ENCODE data around the gene TDRD3. TPM values are rescaled to one million over a fixed set of nuclear protein-coding genes. Genes with fewer than 3 reads are reported as not detected.

TDRD3 gene
- total RNA-seq, 6 donors from 2014 or later, result 16.0 to 56.4 (median 25.8) TPM

DNA sequence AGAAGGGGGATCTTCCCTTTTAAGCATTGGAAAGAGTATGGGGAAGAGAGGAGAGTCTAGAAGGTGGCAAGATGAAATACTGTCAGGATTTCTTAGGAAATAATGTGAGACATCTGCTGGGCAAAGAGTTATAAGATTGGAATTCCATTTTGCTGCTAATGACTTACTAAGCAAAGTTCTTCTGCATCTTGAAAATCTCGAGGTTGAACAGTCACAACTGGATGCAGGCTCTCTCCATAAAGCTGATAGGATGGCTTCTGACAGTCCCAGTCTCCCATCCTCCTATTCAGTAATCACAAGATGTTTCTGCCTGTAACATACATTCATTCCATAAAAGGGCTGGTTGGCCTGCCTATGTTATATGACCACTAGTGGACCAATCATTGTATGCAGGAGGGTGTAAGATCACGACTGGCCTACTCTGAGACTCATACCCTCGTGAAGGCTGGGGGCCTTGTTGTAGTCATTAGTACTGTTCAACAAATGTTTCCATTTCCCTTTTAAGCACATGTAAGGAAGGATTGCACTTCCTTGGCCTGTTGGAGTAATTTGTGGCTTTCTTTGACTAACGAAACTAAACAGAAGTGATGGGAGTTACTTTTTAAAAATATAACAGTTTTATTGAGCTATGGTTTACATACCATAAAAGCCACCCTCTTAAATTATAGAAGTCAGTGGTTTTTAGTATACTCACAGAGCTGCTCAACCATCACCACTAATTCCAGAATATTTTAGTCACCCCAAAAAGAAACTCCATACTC, 45.0 kb upstream of the TDRD3 start:
- DNase-seq, result no peak
- Histone ChIP-seq H3K4me3 (no peak overlapping the region), H3K9me3 (no peaks in the 10 kb centered on the region), H3K27ac (no peak overlapping the region), H3K27me3 (no peaks in the 10 kb centered on the region), H3K36me3 (no peaks in the 10 kb centered on the region), H3K4me1 (no peaks in the 10 kb centered on the region)
- WGBS, 2 donors, result 66 to 70% methylated on average over 4 of the region's 4 CpGs
- TF ChIP-seq POLR2AphosphoS5 (IDR thresholded peaks at IDR 0.05) (no peak), CTCF (IDR thresholded peaks at IDR 0.05) (no peak), EP300 (IDR thresholded peaks at IDR 0.05) (no peak), POLR2A (IDR thresholded peaks at IDR 0.05) (no peak)
- ATAC-seq (ENCODE audit: low FRiP score in 2 of 2), result no peak

- no peak for TF ChIP-seq EP300 (IDR thresholded peaks at IDR 0.05)
- TF ChIP-seq CTCF (IDR thresholded peaks at IDR 0.05), result no peak
- no peak for TF ChIP-seq POLR2A (IDR thresholded peaks at IDR 0.05)
- TF ChIP-seq POLR2AphosphoS5 (IDR thresholded peaks at IDR 0.05), result no peak
- H3K36me3 ChIP-seq, result no peaks in the 10 kb centered on the region
- H3K27me3 ChIP-seq, result no peaks in the 10 kb centered on the region
- no peaks in the 10 kb centered on the region for H3K4me1 ChIP-seq
- no peak for DNase-seq
- H3K9me3 ChIP-seq, result no peaks in the 10 kb centered on the region
- H3K4me3 ChIP-seq, result no peak overlapping the region
- ATAC-seq (ENCODE audit: low FRiP score in 2 of 2), result no peak
- H3K27ac ChIP-seq, result no peak overlapping the region
These were observed 44.4 kb upstream of the TDRD3 start for GRCh38 chr13:60352644-60353043.

- H3K4me3 ChIP-seq, result no peak overlapping the region
- no peaks in the 10 kb centered on the region for H3K27me3 ChIP-seq
- ATAC-seq (ENCODE audit: low FRiP score in 2 of 2) (no peak), DNase-seq (no peak)
- no peaks in the 10 kb centered on the region for H3K9me3 ChIP-seq
- no peaks in the 10 kb centered on the region for H3K4me1 ChIP-seq
- H3K27ac ChIP-seq, result no peak overlapping the region
- H3K36me3 ChIP-seq, result no peaks in the 10 kb centered on the region
- TF ChIP-seq POLR2AphosphoS5 (IDR thresholded peaks at IDR 0.05) (no peak), EP300 (IDR thresholded peaks at IDR 0.05) (no peak), POLR2A (IDR thresholded peaks at IDR 0.05) (no peak), CTCF (IDR thresholded peaks at IDR 0.05) (no peak)
These were observed 42.0 kb upstream of the TDRD3 start for GRCh38 chr13:60355056-60355455.

DNA sequence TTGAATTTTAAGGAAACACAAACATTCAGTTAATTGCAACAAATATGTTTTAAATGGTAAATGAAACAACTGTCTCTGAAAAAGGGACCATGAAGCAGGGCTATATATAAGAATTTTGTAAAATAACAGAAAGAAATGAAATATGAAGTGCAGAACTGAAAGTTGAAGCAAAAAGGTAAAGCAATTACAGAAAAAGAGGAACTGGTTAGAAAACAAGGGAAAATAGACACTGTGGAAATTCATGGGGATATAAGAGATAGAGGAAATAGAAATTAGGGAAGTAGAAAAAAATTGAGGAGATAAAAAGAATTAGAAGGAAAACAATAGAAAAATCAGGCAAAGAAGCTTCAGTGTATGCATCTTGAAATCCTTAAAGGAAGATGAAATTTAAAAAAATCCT, 40.0 kb upstream of the TDRD3 start:
- Histone ChIP-seq H3K9me3 (no peaks in the 10 kb centered on the region), H3K4me3 (no peak overlapping the region), H3K36me3 (no peaks in the 10 kb centered on the region), H3K27me3 (no peaks in the 10 kb centered on the region), H3K4me1 (no peaks in the 10 kb centered on the region), H3K27ac (no peak overlapping the region)
- no peak for DNase-seq
- ATAC-seq (ENCODE audit: low FRiP score in 2 of 2), result no peak
- TF ChIP-seq EP300 (IDR thresholded peaks at IDR 0.05), result no peak
- no peak for TF ChIP-seq POLR2A (IDR thresholded peaks at IDR 0.05)
- TF ChIP-seq CTCF (IDR thresholded peaks at IDR 0.05), result no peak
- TF ChIP-seq POLR2AphosphoS5 (IDR thresholded peaks at IDR 0.05), result no peak

- ATAC-seq (ENCODE audit: low FRiP score in 2 of 2), result no peak
- TF ChIP-seq EP300 (IDR thresholded peaks at IDR 0.05) (no peak), CTCF (IDR thresholded peaks at IDR 0.05) (no peak), POLR2AphosphoS5 (IDR thresholded peaks at IDR 0.05) (no peak), POLR2A (IDR thresholded peaks at IDR 0.05) (no peak)
- no peak for DNase-seq
- 82 to 89% methylated on average over 2 of the region's 2 CpGs for WGBS, 2 donors
- Histone ChIP-seq H3K36me3 (no peaks in the 10 kb centered on the region), H3K4me3 (no peak overlapping the region), H3K9me3 (no peaks in the 10 kb centered on the region), H3K27me3 (no peaks in the 10 kb centered on the region), H3K4me1 (no peaks in the 10 kb centered on the region), H3K27ac (no peak overlapping the region)
These were observed 38.6 kb upstream of the TDRD3 start for GRCh38 chr13:60358453-60358852.
